NCI-H524 treated with DMSO at 0.1 percent for 48 hours (cell line): ENCODE measurements around the gene PRKAR2B.
"Not testable (repeated sequence)": the region's sequence is repeated elsewhere in the genome, so short reads cannot be mapped to it uniquely, and the experiment has no call there.

ENCODE experiments used
- DNase-seq: peaks from one replicate; lab custom pipeline; 2025; lab: John Stamatoyannopoulos, UW

PRKAR2B gene

DNA sequence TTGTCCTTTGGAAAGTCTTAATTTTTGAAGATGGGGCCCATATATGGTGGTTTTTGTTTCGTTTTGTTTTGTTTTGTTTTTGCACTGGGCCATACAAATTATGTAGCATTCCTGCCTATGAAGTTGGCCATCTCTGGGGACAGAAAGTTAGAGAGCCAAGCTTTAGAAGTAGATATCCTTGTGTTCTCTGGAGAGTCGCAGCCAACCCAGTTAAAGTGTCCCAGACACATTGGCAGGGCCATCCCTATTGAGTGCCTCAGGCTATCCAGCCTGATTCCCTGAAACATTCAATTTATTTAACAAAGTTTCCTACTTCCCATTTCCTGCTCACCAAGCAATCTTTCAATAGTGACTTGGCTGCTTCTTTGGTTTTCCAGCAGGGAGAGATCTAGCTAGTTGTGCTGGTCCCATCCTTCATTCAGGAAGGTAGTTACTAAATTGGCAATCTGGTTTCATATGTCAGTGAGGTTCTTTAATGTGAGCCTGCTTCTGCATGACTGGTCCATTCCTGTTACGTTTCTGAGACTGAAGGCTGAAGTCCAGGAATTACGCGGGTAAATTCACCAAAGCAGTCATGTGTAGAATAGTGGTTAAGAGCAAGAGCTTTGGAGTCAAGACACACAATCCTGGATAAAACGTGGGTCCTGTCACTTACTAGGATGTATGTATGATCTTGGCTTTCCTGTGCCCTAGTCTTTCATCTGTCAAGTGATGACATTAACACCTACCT lies 75.0 kb downstream of the PRKAR2B start:
- no peak for DNase-seq

GRCh38 chr7:107122486-107122911 lies 78.0 kb downstream of the PRKAR2B start:
- no peak for DNase-seq

DNA sequence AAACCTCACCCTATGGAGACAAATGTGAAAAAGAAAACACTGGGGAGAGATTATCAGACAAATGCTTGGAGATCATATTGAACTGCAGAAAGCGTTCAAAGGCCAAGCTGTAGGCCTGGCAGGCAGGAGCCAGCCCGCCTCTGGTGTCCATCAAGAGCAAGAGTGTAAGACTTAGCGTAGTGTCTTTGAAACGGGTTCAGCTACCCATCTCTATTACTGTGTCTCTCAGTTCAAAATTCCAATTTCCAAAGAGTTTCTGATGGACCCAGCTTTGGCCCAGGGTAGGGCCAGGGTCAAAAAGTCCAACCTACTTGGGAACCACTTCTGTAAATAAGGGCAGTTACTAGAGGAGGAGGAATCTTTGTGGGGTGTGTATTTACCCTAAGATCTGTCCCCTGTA lies 78.9 kb downstream of the PRKAR2B start:
- DNase-seq = no peak

DNA sequence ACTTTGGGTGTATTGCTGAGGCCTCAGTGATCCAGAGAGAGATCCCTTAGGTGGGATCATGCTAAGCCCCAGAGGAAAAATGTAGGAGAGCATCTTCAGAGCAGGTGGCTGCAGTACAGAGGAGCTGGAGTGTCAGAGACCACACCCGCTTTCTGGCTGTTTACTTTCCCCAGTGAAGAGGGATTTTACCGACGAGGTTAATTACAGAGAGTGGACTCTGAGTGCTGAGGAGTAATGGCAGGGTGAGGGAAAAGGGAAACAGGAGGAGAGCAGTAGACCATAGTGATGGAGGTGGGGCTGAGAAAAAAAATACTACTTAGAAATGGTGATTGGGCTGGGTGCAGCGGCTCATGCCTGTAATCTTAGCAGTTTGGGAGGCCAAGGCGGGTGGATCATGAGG lies 81.0 kb downstream of the PRKAR2B start:
- DNase-seq = no peak

DNA sequence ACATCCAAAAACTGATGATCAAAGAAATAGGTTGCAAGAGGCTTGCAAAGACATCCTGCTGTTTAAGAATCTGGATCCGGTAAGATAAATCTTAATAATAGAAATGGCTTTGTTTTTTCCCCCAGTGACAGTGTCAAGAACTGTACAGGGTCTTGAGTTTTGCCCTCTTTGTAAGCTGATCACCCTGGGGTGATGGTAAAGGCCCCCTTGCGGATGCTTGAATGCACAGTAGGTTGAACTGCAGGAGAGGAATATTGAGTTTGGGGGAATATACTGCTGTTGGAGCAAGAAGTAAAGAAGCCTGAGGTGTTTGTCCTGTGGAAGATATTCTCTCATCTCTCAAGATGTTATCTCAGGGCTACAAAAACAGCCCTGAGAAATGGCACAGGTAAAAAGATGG lies 83.7 kb downstream of the PRKAR2B start:
- no peak for DNase-seq

GRCh38 chr7:107128748-107129147 lies 84.2 kb downstream of the PRKAR2B start:
- no peak for DNase-seq

DNA sequence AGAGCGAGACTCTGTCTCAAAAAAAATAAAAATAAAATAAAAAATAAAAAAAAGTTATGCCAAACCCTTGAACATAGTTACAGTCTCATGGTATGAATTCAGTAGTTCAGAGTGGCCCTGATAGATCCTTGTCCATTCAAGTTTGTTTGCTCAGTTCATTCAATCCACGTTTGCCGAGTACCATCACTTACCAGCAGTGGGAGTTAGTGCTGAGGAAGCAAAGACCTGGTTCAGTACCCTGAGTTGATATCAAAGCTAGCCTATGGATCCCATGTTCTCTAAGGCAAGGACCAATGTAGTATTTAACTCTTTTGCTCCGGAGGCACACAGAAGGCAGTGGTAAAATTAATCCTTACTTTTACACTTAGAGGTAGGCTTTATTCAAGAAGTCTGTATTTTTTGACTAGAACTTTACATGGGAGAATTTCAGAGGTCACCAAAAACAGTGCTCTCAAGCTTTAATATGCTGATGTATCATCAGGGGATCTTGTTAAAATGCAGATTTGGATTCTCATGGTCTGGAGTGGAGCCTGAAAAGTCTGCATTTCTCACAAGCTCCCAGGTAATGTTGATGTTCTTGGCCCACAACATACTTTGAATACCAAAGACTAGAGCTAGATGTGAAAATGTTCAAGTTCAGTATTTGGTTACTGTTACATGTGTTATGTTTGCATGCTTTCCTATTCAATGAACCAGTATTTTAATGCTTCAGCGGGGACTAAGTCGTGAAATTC lies 86.1 kb downstream of the PRKAR2B start:
- DNase-seq = no peak

- no peak for DNase-seq
Measured at GRCh38 chr7:107133396-107133795, 88.9 kb downstream of the PRKAR2B start.

- DNase-seq = no peak
Measured at GRCh38 chr7:107138696-107139420, 94.4 kb downstream of the PRKAR2B start.

- DNase-seq = not testable (repeated sequence)
Measured at GRCh38 chr7:107143875-107144274, 99.4 kb downstream of the PRKAR2B start.

DNA sequence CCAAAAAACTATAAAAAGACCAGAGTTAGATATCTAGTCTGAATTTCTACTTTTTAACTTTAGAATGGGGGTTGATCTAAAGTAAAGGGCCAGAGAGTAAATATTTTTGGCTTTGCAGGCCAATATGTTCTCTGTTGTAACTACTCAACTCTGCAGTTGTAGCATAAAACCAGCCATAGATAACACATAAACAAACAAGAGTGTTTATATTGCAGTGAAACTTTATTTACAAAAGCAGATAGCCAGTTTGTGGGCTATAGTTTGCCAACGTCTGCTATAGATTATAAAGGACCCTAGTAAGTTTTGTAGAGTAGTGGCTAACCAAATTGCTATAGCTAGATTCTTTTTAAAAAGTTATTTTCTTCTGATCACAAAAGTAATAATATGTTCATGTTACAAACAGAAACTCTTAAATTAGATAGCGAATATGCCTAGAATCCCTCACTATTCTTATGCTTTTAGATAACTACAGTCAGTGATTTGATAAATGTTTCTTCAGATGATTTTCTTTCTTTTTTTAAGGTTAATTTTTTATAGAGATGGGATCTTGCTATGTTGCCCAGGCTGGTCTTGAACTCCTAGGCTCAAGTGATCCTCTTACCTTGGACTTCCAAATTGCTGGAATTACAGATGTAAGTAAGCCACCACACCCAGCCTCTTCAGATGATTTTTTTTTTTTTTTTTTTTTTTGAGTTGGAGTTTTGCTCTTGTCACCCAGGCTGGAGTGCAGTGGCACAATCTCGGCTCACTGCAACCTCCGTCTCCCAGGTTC lies 100.7 kb downstream of the PRKAR2B start:
- no peak for DNase-seq

- no peak for DNase-seq
Measured at GRCh38 chr7:107147464-107148393, 103.2 kb downstream of the PRKAR2B start.

- no peak for DNase-seq
Measured at GRCh38 chr7:107148721-107149120, 104.2 kb downstream of the PRKAR2B start.

GRCh38 chr7:107149863-107150262 lies 105.4 kb downstream of the PRKAR2B start:
- no peak for DNase-seq

- no peak for DNase-seq
Measured at GRCh38 chr7:107150375-107151073, 106.0 kb downstream of the PRKAR2B start.

GRCh38 chr7:107151538-107151937 lies 107.0 kb downstream of the PRKAR2B start:
- DNase-seq = no peak

DNA sequence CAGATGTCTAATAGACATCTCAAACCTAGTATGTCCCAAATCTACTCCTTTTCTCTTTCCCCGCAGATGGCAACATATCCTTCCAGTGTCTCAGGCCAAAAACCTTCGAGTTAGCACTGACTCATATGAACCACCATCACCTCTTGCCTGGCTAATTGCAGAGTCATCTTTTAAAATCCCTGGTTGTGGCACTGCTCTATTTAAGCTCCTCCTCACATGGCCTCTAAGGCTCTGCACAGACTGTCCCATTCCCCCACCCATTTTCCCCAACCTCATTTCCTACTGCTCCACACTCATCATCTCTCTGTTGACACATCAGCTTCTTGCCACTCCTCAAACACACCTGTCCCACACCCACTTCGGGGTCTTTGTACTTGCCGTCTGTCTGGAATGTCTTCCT lies 107.5 kb downstream of the PRKAR2B start:
- DNase-seq = no peak

DNA sequence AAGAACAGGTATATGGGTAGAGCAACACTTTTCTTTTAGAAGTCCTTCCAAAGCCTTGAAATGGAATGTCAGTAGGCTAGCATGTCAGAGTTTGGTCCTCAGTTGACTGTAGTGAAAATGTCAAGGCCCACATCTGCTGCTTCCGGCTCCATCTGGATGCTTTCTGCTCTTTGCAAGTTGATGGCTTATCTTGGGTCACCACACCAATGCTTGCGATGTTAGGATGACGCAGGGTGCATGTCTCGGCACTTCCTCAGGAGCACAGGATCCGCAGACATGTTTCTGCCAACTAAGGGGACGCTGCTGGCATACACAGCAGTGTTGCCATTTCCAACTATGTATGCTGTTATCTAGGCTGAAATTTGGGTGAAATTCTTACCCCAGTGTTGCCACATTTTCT lies 110.3 kb downstream of the PRKAR2B start:
- DNase-seq = no peak

DNA sequence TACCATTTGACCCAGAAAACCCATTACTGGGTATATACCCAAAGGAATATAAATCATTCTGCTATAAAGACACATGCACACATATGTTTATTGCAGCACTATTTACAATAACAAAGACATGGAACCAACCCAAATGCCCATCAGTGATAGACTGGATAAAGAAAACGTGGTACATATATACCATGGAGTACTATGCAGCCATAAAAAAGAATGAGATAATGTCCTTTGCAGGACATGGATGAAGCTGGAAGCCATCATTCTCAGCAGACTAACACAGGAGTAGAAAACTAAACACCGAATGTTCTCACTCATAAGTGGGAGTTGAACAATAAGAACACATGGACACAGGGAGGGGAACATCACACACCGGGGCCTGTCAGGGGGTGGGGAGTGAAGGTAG lies 111.2 kb downstream of the PRKAR2B start:
- DNase-seq = not testable (repeated sequence)

- no peak for DNase-seq
Measured at GRCh38 chr7:107157091-107157490, 112.6 kb downstream of the PRKAR2B start.
